GM06990 (cell line): Measurements from ENCODE around the gene GPR180.

Source experiments
- DNase-seq: peaks from one replicate; pipeline ENCODE4 v3.0.0-alpha.2; 2011; ENCODE audit not compliant: insufficient read length; ENCODE audit errors: extremely low read depth
- H3K27me3 ChIP-seq: replicated peaks from 2 replicates; pipeline ENCODE4 v1.6.0; 2011; ENCODE audit warnings: low read length; ENCODE audit not compliant: control insufficient read depth, insufficient read depth
- H3K36me3 ChIP-seq: 2 replicates; pipeline ENCODE4 v1.5.1; 2011; ENCODE audit warnings: low read length; ENCODE audit not compliant: control insufficient read depth, insufficient read depth
- H3K4me3 ChIP-seq: replicated peaks from 2 replicates; pipeline ENCODE4 v1.5.1; 2011; ENCODE audit warnings: low read depth, mild to moderate bottlenecking, control low read depth, low read length
- CTCF ChIP-seq: IDR thresholded peaks from 2 replicates; pipeline ENCODE4 v1.5.1; 2011; ENCODE audit warnings: low read length, control low read depth, mild to moderate bottlenecking, inconsistent platforms; ENCODE audit not compliant: insufficient read depth, poor library complexity, severe bottlenecking

Gene GPR180

GRCh38 chr13:94557684-94558235 is 43.9 kb upstream of the GPR180 start:
- no peak for TF ChIP-seq CTCF
- no peaks in the 10 kb centered on the region for H3K36me3 ChIP-seq
- H3K27me3 ChIP-seq, result no peaks in the 10 kb centered on the region
- H3K4me3 ChIP-seq, result no peak overlapping the region
- DNase-seq, result no peak

DNA sequence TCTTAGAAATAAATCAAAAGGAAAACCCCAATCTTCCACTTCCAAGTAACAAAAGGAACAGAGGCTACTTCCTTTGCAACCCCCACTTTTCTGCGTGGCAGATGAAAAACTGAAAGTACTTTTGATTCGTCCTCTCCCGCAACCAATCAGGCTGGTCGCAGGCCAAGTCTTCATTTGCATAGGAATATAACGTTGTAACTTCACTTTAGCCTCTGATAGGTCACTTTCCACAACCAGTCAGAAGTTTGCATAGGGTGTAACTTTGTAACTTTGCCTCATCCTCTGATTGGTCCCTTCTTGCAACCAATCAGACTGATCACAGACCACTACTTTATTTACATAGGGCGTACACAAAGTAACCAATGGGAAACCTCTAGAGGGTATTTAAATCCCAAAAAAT is 42.9 kb upstream of the GPR180 start:
- no peak overlapping the region for H3K4me3 ChIP-seq
- H3K36me3 ChIP-seq, result no peaks in the 10 kb centered on the region
- TF ChIP-seq CTCF, result no peak
- no peaks in the 10 kb centered on the region for H3K27me3 ChIP-seq
- DNase-seq, result no peak

DNA sequence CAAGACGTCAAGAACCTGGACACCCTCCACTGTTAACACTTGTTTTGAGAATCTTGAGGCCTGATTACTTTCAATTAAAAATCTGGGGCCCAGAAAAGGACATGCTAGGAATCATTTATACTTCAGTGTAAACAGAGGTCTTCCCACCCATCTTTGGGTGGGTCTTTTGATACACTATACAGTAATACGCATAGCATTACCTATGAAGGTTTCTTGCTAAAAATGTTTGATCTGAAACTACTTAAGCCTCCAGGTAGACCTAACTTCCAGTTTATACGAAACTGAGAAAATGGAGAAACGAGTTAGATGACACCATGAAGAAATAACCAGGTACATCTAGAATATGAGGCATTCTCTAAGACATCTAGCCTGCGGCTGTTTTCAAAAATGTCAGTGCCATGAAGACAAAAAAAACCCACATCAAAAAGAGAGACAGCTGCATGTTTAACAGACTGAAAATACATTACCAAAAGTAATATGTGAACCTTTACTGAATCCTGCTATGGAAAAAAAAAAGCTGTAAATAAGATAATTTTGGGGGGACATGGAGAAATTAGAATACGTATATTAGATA is 42.3 kb upstream of the GPR180 start:
- Histone ChIP-seq H3K27me3 (no peaks in the 10 kb centered on the region), H3K36me3 (no peaks in the 10 kb centered on the region), H3K4me3 (no peak overlapping the region)
- TF ChIP-seq CTCF, result no peak
- no peak for DNase-seq

GRCh38 chr13:94560116-94560515 is 41.5 kb upstream of the GPR180 start:
- no peaks in the 10 kb centered on the region; the same call in 1 of the 2 replicates for H3K36me3 ChIP-seq
- TF ChIP-seq CTCF, result no peak
- no peak overlapping the region for H3K4me3 ChIP-seq
- H3K27me3 ChIP-seq, result no peaks in the 10 kb centered on the region
- DNase-seq, result no peak

DNA sequence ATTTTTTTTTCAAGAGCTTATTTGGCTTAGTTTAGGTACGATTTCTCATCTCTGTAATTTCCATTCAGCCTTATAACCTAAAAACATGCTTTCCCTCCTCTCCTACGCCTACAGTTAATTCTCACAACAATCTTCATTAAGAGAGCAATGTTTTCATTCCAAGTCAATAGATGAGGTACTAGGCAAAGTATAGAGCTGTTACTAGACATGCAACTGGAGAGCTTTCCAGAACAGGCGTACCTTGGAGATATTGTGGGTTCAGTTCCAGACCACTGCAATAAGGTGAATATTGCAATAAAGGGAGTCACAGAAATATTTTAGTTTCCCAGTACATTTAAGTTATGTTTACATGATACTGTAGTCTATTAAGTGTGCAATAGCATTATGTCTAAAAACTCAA is 40.5 kb upstream of the GPR180 start:
- Histone ChIP-seq H3K27me3 (no peaks in the 10 kb centered on the region), H3K36me3 (no peaks in the 10 kb centered on the region; the same call in 1 of the 2 replicates), H3K4me3 (no peak overlapping the region)
- no peak for DNase-seq
- TF ChIP-seq CTCF, result no peak

GRCh38 chr13:94567581-94567980 is 34.1 kb upstream of the GPR180 start:
- Histone ChIP-seq H3K4me3 (no peak overlapping the region), H3K27me3 (no peaks in the 10 kb centered on the region), H3K36me3 (peaks cover 7% of the 10 kb centered on the region)
- no peak for TF ChIP-seq CTCF
- DNase-seq, result no peak
